GM12878 (cell line): ENCODE measurements around the gene CDK11B. TPM values are rescaled to one million over a fixed set of nuclear protein-coding genes. Genes with fewer than 3 reads are reported as not detected.

Experiments
- ATAC-seq: fragments of 200-7000 bp; cut with Tn5 transposase; 3 replicates; pipeline ENCODE4 v1.9.1; 2020; ENCODE audit warnings: mild to moderate bottlenecking, moderate library complexity
- BruUV-seq: library from RNA; stranded (reverse); fragments of 400-500 nt; replicated peaks from 2 replicates; lab custom pipeline; 2021; lab: Mats Ljungman, UMichigan
- CTCF ChIA-PET: fragments of 300-600 bp; sonication (Branson Sonifier 250); formaldehyde crosslinking; extraction: SDS; loops from one replicate; lab custom pipeline; 2021; ENCODE audit warnings: inconsistent platforms; lab: Yijun Ruan, JAX
- POLR2A ChIA-PET: fragments of 350-600 bp; formaldehyde crosslinking; extraction: SDS; loops from one replicate; lab custom pipeline; 2021; ENCODE audit warnings: inconsistent platforms; lab: Charles Lee
- RAD21 ChIA-PET: fragments of 300-600 bp; sonication (Branson Sonifier 250); formaldehyde crosslinking; loops from one replicate; lab custom pipeline; 2023; ENCODE audit warnings: antibody characterized with exemption; ENCODE audit not compliant: unreplicated experiment; lab: Charles Lee
- SMC1A ChIA-PET: fragments of 300-600 bp; sonication (Branson Sonifier 250); formaldehyde crosslinking; loops from one replicate; lab custom pipeline; 2023; ENCODE audit not compliant: unreplicated experiment, uncharacterized antibody; lab: Charles Lee
- DNase-seq: peaks from one replicate; pipeline ENCODE4 v3.0.0-alpha.2; 2011; ENCODE audit warnings: low read depth, low spot score
- FAIRE-seq: peaks from 3 replicates; lab custom pipeline; 2011; peaks lifted over from hg19 to GRCh38; lab: Jason Lieb, UNC
- H2AFZ ChIP-seq: 2 replicates; pipeline ENCODE4 v1.6.0; 2011; ENCODE audit warnings: low read depth, low read length, control low read depth; ENCODE audit not compliant: control insufficient read depth
- H3K27ac ChIP-seq: 2 replicates; pipeline ENCODE4 v1.5.1; 2011; ENCODE audit warnings: control low read depth; ENCODE audit not compliant: control insufficient read depth, insufficient read depth
- H3K27me3 ChIP-seq, 2 experiments: replicated peaks in 1 of 2; 2 replicates each; pipeline versions ENCODE4 v1.6.0 to v1.6.1; 2011; ENCODE audit warnings: low read length in 1 of 2; ENCODE audit not compliant: control insufficient read depth in 2 of 2, insufficient read depth in 2 of 2
- H3K36me3 ChIP-seq, 2 experiments: 2 replicates each; pipeline ENCODE4 v1.5.1; 2011; ENCODE audit warnings: low read length in 1 of 2; ENCODE audit not compliant: control insufficient read depth in 2 of 2, insufficient read depth in 2 of 2
- H3K4me1 ChIP-seq: 2 replicates; pipeline ENCODE4 v1.6.1; 2011; ENCODE audit warnings: mild to moderate bottlenecking, low read length, moderate library complexity, mixed read lengths; ENCODE audit not compliant: control insufficient read depth, insufficient read depth
- H3K4me2 ChIP-seq: 2 replicates; pipeline ENCODE4 v1.6.0; 2011; ENCODE audit warnings: control low read depth; ENCODE audit not compliant: control insufficient read depth, insufficient read depth
- H3K4me3 ChIP-seq: fragments of 200-600 bp; sonication (generic); 2 replicates; pipeline ENCODE4 v1.5.1; 2016
- H3K79me2 ChIP-seq: 2 replicates; pipeline ENCODE4 v1.6.0; 2011; ENCODE audit warnings: low read length; ENCODE audit not compliant: control insufficient read depth, insufficient read depth
- H3K9ac ChIP-seq: 2 replicates; pipeline ENCODE4 v1.8.0; 2011; ENCODE audit warnings: low read length, control low read depth, mixed read lengths; ENCODE audit not compliant: control insufficient read depth, insufficient read depth
- H3K9me3 ChIP-seq: replicated peaks from 3 replicates; pipeline ENCODE4 v1.5.1; 2011; ENCODE audit warnings: mild to moderate bottlenecking, low read length; ENCODE audit not compliant: control insufficient read depth, insufficient read depth
- H4K20me1 ChIP-seq: 2 replicates; pipeline ENCODE4 v1.6.0; 2011; ENCODE audit not compliant: control insufficient read depth, insufficient read depth
- ATF3 ChIP-seq: IDR thresholded peaks from 2 replicates; pipeline ENCODE4 v1.6.1; 2011; ENCODE audit warnings: low read depth, mild to moderate bottlenecking, low read length, moderate library complexity, borderline replicate concordance; ENCODE audit errors: extremely low read depth
- BACH1 ChIP-seq: fragments of 450-650 bp; IDR thresholded peaks from 2 replicates; pipeline ENCODE4 v1.6.1; 2017; ENCODE audit warnings: mild to moderate bottlenecking, borderline replicate concordance
- CEBPZ ChIP-seq: fragments of 150-350 bp; IDR thresholded peaks from 2 replicates; pipeline ENCODE4 v1.6.1; 2016; ENCODE audit warnings: low read depth, low read length
- CHD1 ChIP-seq: IDR thresholded peaks from 2 replicates; pipeline ENCODE4 v1.6.1; 2012; ENCODE audit warnings: low read depth, low read length, improper control_type of control experiment
- CUX1 ChIP-seq: IDR thresholded peaks from 2 replicates; pipeline ENCODE4 v1.6.1; 2012; ENCODE audit warnings: improper control_type of control experiment, low read depth, low read length; ENCODE audit not compliant: insufficient replicate concordance
- FOXK2 ChIP-seq: fragments of 450-650 bp; IDR thresholded peaks from 2 replicates; pipeline ENCODE4 v1.6.1; 2017; ENCODE audit warnings: mild to moderate bottlenecking, moderate library complexity
- HDAC6 ChIP-seq: fragments of 200-600 bp; sonication (generic); IDR thresholded peaks from one replicate; pipeline ENCODE4 v1.8.0; 2017; ENCODE audit warnings: antibody characterized with exemption; ENCODE audit not compliant: unreplicated experiment
- MEF2A ChIP-seq: IDR thresholded peaks from 2 replicates; pipeline ENCODE4 v1.6.1; 2011; ENCODE audit warnings: low read depth, mild to moderate bottlenecking, low read length, moderate library complexity; ENCODE audit not compliant: insufficient read depth
- PML ChIP-seq: IDR thresholded peaks from 2 replicates; pipeline ENCODE4 v1.6.1; 2012; ENCODE audit warnings: low read length, inconsistent platforms
- POLR2AphosphoS2 ChIP-seq: IDR thresholded peaks from 2 replicates; pipeline ENCODE4 v1.6.1; 2011; ENCODE audit warnings: low read depth, mild to moderate bottlenecking, low read length, improper control_type of control experiment, moderate library complexity
- RAD51 ChIP-seq: fragments of 450-650 bp; IDR thresholded peaks from 2 replicates; pipeline ENCODE4 v1.6.1; 2016; ENCODE audit warnings: moderate library complexity, mild to moderate bottlenecking, inconsistent platforms
- TBL1XR1 ChIP-seq: IDR thresholded peaks from 2 replicates; pipeline ENCODE4 v1.6.1; 2012; ENCODE audit warnings: low read depth, low read length, improper control_type of control experiment
- ZNF274 ChIP-seq: IDR thresholded peaks from one replicate; pipeline ENCODE4 v1.8.0; 2011; ENCODE audit not compliant: insufficient read length, insufficient read depth
- ZNF384 ChIP-seq: IDR thresholded peaks from 2 replicates; pipeline ENCODE4 v1.6.1; 2012; ENCODE audit warnings: low read depth, mild to moderate bottlenecking, low read length, improper control_type of control experiment, borderline replicate concordance
- ZSCAN29 ChIP-seq: fragments of 450-650 bp; IDR thresholded peaks from 2 replicates; pipeline ENCODE4 v1.6.1; 2017; ENCODE audit warnings: mild to moderate bottlenecking, moderate library complexity
- WGBS: methylation state at CpG from one replicate; pipeline ENCODE4 v1.1.6; 2016; ENCODE audit warnings: low lambda C conversion rate; ENCODE audit not compliant: insufficient replicate concordance, insufficient coverage; ENCODE audit errors: missing lambda C conversion rate; 5-methylcytosine and 5-hydroxymethylcytosine counted together
- in situ Hi-C: fragments of 300-500 bp; cut with MboI; formaldehyde crosslinking; loops from 9 replicates; pipeline ENCODE4 v1.14.3; 2018; ENCODE audit warnings: mixed read lengths
- intact Hi-C: fragments of 100-400 bp; cut with micrococcal nuclease; formaldehyde crosslinking; loops from one replicate; pipeline ENCODE4 v1.14.2; 2022; ENCODE audit not compliant: unreplicated experiment
- polyA plus RNA-seq, 11 experiments: library from polyadenylated mRNA; depleted of rRNA in 4 of 11; unstranded in 6 of 11; stranded (reverse) in 5 of 11; fragments of >200 nt; fragmentation: Nextera tagmentation in 4 of 11; fragmentation: Illumina TruSeq in 1 of 11; extraction: Ambion mirVana in 4 of 11; extraction: Trizol in 1 of 11; gene quantifications; 1 replicate in 1 of 11; 2 replicates in 10 of 11; pipeline versions ENCODE4 v1.2.1 to v1.2.3, GENCODE V29; 2011 to 2016; ENCODE audit warnings: inconsistent platforms in 2 of 11, missing spikeins in 2 of 11, low read depth in 1 of 11
- total RNA-seq, 4 experiments: library from RNA; depleted of rRNA in 3 of 4; stranded (reverse); fragments of >200 nt in 3 of 4; fragmentation: Illumina TruSeq in 1 of 4; extraction: Trizol in 1 of 4; gene quantifications; 2 replicates each; pipeline versions ENCODE4 v1.2.1 to v1.2.3, GENCODE V29; 2013 to 2021

CDK11B gene
- total and polyA plus RNA-seq, 10 of the 15 experiments (the other 5 are each of a cell fraction or from before 2014, with no cell fraction given), result 3.2 to 30.9 (median 18.0) TPM

- Histone ChIP-seq H3K27ac (no peak overlapping the region), H3K27me3 (peaks cover 0 to 2% of the 10 kb centered on the region in 2 experiments; a peak in 2 of 4 replicates), H4K20me1 (no peaks in the 10 kb centered on the region), H3K9ac (no peak overlapping the region), H2AFZ (peak overlapping the region; percentile 12; the same call in 1 of the 2 replicates), H3K9me3 (no peaks in the 10 kb centered on the region), H3K4me3 (no peak overlapping the region), H3K79me2 (no peaks in the 10 kb centered on the region), H3K4me1 (peaks cover 40% of the 10 kb centered on the region), H3K36me3 (no peaks in the 10 kb centered on the region), H3K4me2 (peak overlapping the region; percentile 25; the same call in 1 of the 2 replicates)
- RAD21 ChIA-PET, result no interaction called here
- 31% methylated on average over 110 of the region's 111 CpGs for WGBS
- no TSS peak for BruUV-seq
- SMC1A ChIA-PET, result no interaction called here
- ATAC-seq, result 0 out of 3 replicates have a peak, but pooled peaks have one; percentile 4
- no peak for DNase-seq
- intact Hi-C loops (no loop called here), in situ Hi-C loops (no loop called here)
- no peak for FAIRE-seq
- POLR2A ChIA-PET, result no interaction called here
- CTCF ChIA-PET, result no interaction called here
- TF ChIP-seq ZNF274, result no peak
- TF ChIP-seq ATF3, result no peak
- TF ChIP-seq CEBPZ, result no peak
- no peak for TF ChIP-seq FOXK2
- TF ChIP-seq TBL1XR1, result no peak
- no peak for TF ChIP-seq PML
- no peak for TF ChIP-seq MEF2A
- TF ChIP-seq POLR2AphosphoS2, result no peak
- no peak for TF ChIP-seq ZNF384
- peak; percentile 82 for TF ChIP-seq HDAC6
- no peak for TF ChIP-seq ZSCAN29
- TF ChIP-seq CHD1, result no peak
- TF ChIP-seq CUX1, result no peak
- no peak for TF ChIP-seq RAD51
- no peak for TF ChIP-seq BACH1
Measured at GRCh38 chr1:1599030-1599934, 59.5 kb downstream of the CDK11B start.
